Liver (tissue), 9 donors: ENCODE results near the gene LMOD3. TPM values are rescaled to one million over a fixed set of nuclear protein-coding genes. Genes with fewer than 3 reads are reported as not detected.

Experiments
- DNase-seq: peaks from one replicate; pipeline ENCODE4 v3.0.0-alpha.2; 2017; ENCODE audit warnings: low spot score
- H3K27ac ChIP-seq, 2 donors: one replicate each; pipeline ENCODE4 v1.7.0; 2013; ENCODE audit warnings: inconsistent platforms in 2 of 2, low read length in 2 of 2, control low read depth in 1 of 2, low read depth in 1 of 2, mild to moderate bottlenecking in 1 of 2
- H3K27me3 ChIP-seq, 4 donors: one replicate each; pipeline versions ENCODE4 v1.6.1 to v1.7.0; 2013; ENCODE audit warnings: low read length in 3 of 4, inconsistent platforms in 1 of 4, mild to moderate bottlenecking in 1 of 4, moderate library complexity in 1 of 4; ENCODE audit not compliant: control insufficient read depth in 4 of 4, insufficient read depth in 4 of 4
- H3K36me3 ChIP-seq, 4 donors: one replicate each; pipeline versions ENCODE4 v1.6.1 to v1.7.0; 2013; ENCODE audit warnings: low read length in 3 of 4, mild to moderate bottlenecking in 3 of 4, low read depth in 1 of 4, moderate library complexity in 1 of 4; ENCODE audit not compliant: control insufficient read depth in 4 of 4, insufficient read depth in 3 of 4
- H3K4me1 ChIP-seq, 4 donors: one replicate each; pipeline versions ENCODE4 v1.6.1 to v1.7.0; 2013; ENCODE audit warnings: low read length in 3 of 4, mild to moderate bottlenecking in 3 of 4, moderate library complexity in 1 of 4; ENCODE audit not compliant: control insufficient read depth in 4 of 4, insufficient read depth in 4 of 4
- H3K4me3 ChIP-seq, 3 donors: one replicate each; pipeline versions ENCODE4 v1.6.1 to v1.7.0; 2013; ENCODE audit warnings: low read length in 3 of 3, control low read depth in 1 of 3, low read depth in 1 of 3, mild to moderate bottlenecking in 1 of 3
- H3K9ac ChIP-seq, 2 donors: one replicate each; pipeline ENCODE4 v1.7.0; 2013; ENCODE audit warnings: low read length in 2 of 2, mild to moderate bottlenecking in 2 of 2, moderate library complexity in 2 of 2, control low read depth in 1 of 2, low read depth in 1 of 2
- H3K9me3 ChIP-seq, 4 donors: one replicate each; pipeline versions ENCODE4 v1.6.1 to v1.7.0; 2013; ENCODE audit warnings: low read length in 3 of 4; ENCODE audit not compliant: control insufficient read depth in 4 of 4
- EGR1 ChIP-seq, 2 donors: IDR thresholded peaks; 2 replicates each; pipeline ENCODE4 v1.6.1; 2016 to 2018; ENCODE audit warnings: antibody characterized with exemption in 2 of 2, low read depth in 2 of 2
- FOXA1 ChIP-seq: IDR thresholded peaks from 2 replicates; pipeline ENCODE4 v1.6.1; 2016; ENCODE audit warnings: antibody characterized with exemption
- FOXA2 ChIP-seq: IDR thresholded peaks from 2 replicates; pipeline ENCODE4 v1.6.1; 2016; ENCODE audit warnings: antibody characterized with exemption
- GABPA ChIP-seq, 2 donors: IDR thresholded peaks in 1 of 2; conservative IDR thresholded peaks in 1 of 2; 2 replicates each; pipeline ENCODE4 v1.6.1; 2016; ENCODE audit warnings: antibody characterized with exemption in 2 of 2, mild to moderate bottlenecking in 1 of 2, moderate library complexity in 1 of 2
- HNF4A ChIP-seq, 2 donors: conservative IDR thresholded peaks; 2 replicates each; pipeline ENCODE4 v1.6.1; 2016; ENCODE audit warnings: antibody characterized with exemption in 2 of 2, mild to moderate bottlenecking in 2 of 2
- HNF4G ChIP-seq: IDR thresholded peaks from 2 replicates; pipeline ENCODE4 v1.6.1; 2016; ENCODE audit warnings: antibody characterized with exemption
- JUND ChIP-seq, 2 donors: IDR thresholded peaks; 2 replicates each; pipeline ENCODE4 v1.6.1; 2016; ENCODE audit warnings: antibody characterized with exemption in 2 of 2
- NR2F2 ChIP-seq: IDR thresholded peaks from 2 replicates; pipeline ENCODE4 v1.6.1; 2016; ENCODE audit warnings: antibody characterized with exemption
- RAD21 ChIP-seq, 2 donors: IDR thresholded peaks; 2 replicates each; pipeline ENCODE4 v1.6.1; 2016; ENCODE audit warnings: antibody characterized with exemption in 2 of 2, mild to moderate bottlenecking in 2 of 2
- RXRA ChIP-seq, 2 donors: IDR thresholded peaks; 2 replicates each; pipeline ENCODE4 v1.6.1; 2017 to 2018; ENCODE audit warnings: antibody characterized with exemption in 2 of 2, mild to moderate bottlenecking in 1 of 2
- SP1 ChIP-seq: IDR thresholded peaks from 2 replicates; pipeline ENCODE4 v1.6.1; 2018; ENCODE audit warnings: antibody characterized with exemption, mild to moderate bottlenecking
- TAF1 ChIP-seq: conservative IDR thresholded peaks from 2 replicates; pipeline ENCODE4 v1.6.1; 2016; ENCODE audit warnings: antibody characterized with exemption, mild to moderate bottlenecking
- YY1 ChIP-seq: IDR thresholded peaks from 2 replicates; pipeline ENCODE4 v1.6.1; 2016; ENCODE audit warnings: antibody characterized with exemption, mild to moderate bottlenecking
- WGBS: extraction: QIAGEN DNeasy Blood & Tissue Kit; methylation state at CpG from one replicate; pipeline ENCODE4 v1.1.7; 2013; 5-methylcytosine and 5-hydroxymethylcytosine counted together
- polyA plus RNA-seq, 2 donors: library from polyadenylated mRNA; stranded (reverse) in 1 of 2; unstranded in 1 of 2; fragments of 200-250 nt in 1 of 2; fragments of >200 nt in 1 of 2; fragmentation: Nextera tagmentation in 1 of 2; extraction: Ambion mirVana in 1 of 2; gene quantifications; one replicate each; pipeline versions ENCODE4 v1.2.1 to v1.2.3, GENCODE V29; 2013 to 2015
- total RNA-seq, 2 donors: library from RNA; depleted of rRNA; stranded (reverse); fragments of >200 nt; gene quantifications; one replicate each; pipeline ENCODE4 v1.2.3, GENCODE V29; 2014
- TF ChIP-seq, protein P1 (sequence below): IDR thresholded peaks from 2 replicates; pipeline ENCODE4 v1.6.1; 2016; ENCODE audit warnings: antibody characterized with exemption
- TF ChIP-seq, protein P2 (sequence below): IDR thresholded peaks from 2 replicates; pipeline ENCODE4 v1.6.1; 2016; ENCODE audit warnings: antibody characterized with exemption
- TF ChIP-seq, protein P3 (sequence below): fragments of 150-350 bp; IDR thresholded peaks from 2 replicates; pipeline ENCODE4 v1.5.1; 2017; ENCODE audit warnings: improper control_type of control experiment, low read depth, low read length; ENCODE audit not compliant: missing input control
- TF ChIP-seq, protein P4 (sequence below): IDR thresholded peaks from 2 replicates; pipeline ENCODE4 v1.6.1; 2016; ENCODE audit warnings: antibody characterized with exemption, mild to moderate bottlenecking
- donor health status: healthy.
- donor health status: healthy.
- donor health status: healthy.
- donor health status: healthy.
- donor health status: healthy.

The LMOD3 gene
- total and polyA plus RNA-seq, 4 donors: 0.02 to 0.04 TPM; not detected in 2

DNA sequence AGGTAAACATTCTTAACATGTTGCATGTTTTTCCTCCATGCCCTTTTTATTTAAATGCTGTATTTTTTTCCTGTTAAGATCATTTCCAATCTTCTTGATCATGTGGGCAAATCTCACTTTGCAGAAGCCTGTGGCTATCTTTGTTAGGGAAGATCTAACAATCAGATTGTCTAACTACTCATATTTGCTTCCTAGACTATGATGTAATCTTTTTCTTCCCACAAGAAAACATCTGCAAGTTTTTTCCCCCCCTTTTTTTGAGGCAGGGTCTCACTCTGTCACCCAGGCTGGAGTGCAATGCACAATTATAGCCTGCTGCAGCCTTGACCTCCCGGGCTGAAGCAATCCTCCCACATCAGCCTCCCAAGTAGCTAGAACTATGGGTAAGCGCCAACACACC, 15.0 kb upstream of the LMOD3 start:
- DNase-seq: no peak
- Histone ChIP-seq H3K4me3 (no peak overlapping the region), H3K9ac (no peak overlapping the region), H3K36me3 (no peaks in the 10 kb centered on the region), H3K27me3 (peaks cover 0 to 3% (median under 1%) of the 10 kb centered on the region in 4 donors), H3K4me1 (no peaks in the 10 kb centered on the region), H3K9me3 (no peaks in the 10 kb centered on the region), H3K27ac (no peak overlapping the region)
- TF ChIP-seq TAF1: no peak
- TF ChIP-seq HNF4A (conservative IDR thresholded peaks at IDR 0.05): no peak
- TF ChIP-seq, protein P1, sequence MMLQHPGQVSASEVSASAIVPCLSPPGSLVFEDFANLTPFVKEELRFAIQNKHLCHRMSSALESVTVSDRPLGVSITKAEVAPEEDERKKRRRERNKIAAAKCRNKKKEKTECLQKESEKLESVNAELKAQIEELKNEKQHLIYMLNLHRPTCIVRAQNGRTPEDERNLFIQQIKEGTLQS: no peak
- no peak for TF ChIP-seq HNF4G
- no peak for TF ChIP-seq RAD21 (IDR thresholded peaks at IDR 0.05)
- TF ChIP-seq, protein P2, sequence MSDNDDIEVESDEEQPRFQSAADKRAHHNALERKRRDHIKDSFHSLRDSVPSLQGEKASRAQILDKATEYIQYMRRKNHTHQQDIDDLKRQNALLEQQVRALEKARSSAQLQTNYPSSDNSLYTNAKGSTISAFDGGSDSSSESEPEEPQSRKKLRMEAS: no peak
- TF ChIP-seq RXRA (IDR thresholded peaks at IDR 0.05): no peak
- no peak for TF ChIP-seq FOXA2
- no peak for TF ChIP-seq SP1
- WGBS: 92% methylated on average over 2 of the region's 2 CpGs

DNA sequence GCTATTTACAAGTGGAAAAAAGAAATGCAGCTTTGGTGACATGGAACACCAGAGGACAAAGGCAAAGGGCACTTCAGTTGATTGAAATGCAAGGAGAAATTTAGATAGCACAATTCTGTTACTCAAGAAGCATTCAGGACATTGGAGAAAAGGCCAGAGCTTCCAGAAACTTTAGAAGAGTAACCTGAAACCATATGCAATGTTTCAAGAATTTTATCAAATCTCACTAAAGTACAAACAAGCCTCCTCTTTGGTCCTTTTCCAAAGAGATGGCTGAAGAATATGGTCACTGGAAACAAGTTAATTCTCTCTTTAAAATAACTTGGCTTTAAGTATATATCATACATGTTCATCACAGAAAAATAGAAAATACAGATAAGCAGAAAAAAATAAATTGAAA, 14.6 kb upstream of the LMOD3 start:
- no peak for DNase-seq
- Histone ChIP-seq H3K27me3 (peaks cover 0 to 3% (median under 1%) of the 10 kb centered on the region in 4 donors), H3K4me1 (no peaks in the 10 kb centered on the region), H3K4me3 (no peak overlapping the region), H3K36me3 (no peaks in the 10 kb centered on the region), H3K27ac (no peak overlapping the region), H3K9me3 (no peaks in the 10 kb centered on the region), H3K9ac (no peak overlapping the region)
- TF ChIP-seq RXRA (IDR thresholded peaks at IDR 0.05): no peak
- TF ChIP-seq, protein P3, sequence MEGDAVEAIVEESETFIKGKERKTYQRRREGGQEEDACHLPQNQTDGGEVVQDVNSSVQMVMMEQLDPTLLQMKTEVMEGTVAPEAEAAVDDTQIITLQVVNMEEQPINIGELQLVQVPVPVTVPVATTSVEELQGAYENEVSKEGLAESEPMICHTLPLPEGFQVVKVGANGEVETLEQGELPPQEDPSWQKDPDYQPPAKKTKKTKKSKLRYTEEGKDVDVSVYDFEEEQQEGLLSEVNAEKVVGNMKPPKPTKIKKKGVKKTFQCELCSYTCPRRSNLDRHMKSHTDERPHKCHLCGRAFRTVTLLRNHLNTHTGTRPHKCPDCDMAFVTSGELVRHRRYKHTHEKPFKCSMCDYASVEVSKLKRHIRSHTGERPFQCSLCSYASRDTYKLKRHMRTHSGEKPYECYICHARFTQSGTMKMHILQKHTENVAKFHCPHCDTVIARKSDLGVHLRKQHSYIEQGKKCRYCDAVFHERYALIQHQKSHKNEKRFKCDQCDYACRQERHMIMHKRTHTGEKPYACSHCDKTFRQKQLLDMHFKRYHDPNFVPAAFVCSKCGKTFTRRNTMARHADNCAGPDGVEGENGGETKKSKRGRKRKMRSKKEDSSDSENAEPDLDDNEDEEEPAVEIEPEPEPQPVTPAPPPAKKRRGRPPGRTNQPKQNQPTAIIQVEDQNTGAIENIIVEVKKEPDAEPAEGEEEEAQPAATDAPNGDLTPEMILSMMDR: no peak
- TF ChIP-seq NR2F2: no peak
- no peak for TF ChIP-seq JUND (IDR thresholded peaks at IDR 0.05)
- TF ChIP-seq, protein P1: no peak
- TF ChIP-seq, protein P2: no peak
- no peak for TF ChIP-seq YY1
- no peak for TF ChIP-seq FOXA1
- no peak for TF ChIP-seq GABPA (IDR thresholded peaks at IDR 0.05 in 1 of 2, conservative IDR thresholded peaks at IDR 0.05 in 1 of 2)
- TF ChIP-seq HNF4G: no peak
- no peak for TF ChIP-seq RAD21 (IDR thresholded peaks at IDR 0.05)
- no peak for TF ChIP-seq SP1
- TF ChIP-seq, protein P4, sequence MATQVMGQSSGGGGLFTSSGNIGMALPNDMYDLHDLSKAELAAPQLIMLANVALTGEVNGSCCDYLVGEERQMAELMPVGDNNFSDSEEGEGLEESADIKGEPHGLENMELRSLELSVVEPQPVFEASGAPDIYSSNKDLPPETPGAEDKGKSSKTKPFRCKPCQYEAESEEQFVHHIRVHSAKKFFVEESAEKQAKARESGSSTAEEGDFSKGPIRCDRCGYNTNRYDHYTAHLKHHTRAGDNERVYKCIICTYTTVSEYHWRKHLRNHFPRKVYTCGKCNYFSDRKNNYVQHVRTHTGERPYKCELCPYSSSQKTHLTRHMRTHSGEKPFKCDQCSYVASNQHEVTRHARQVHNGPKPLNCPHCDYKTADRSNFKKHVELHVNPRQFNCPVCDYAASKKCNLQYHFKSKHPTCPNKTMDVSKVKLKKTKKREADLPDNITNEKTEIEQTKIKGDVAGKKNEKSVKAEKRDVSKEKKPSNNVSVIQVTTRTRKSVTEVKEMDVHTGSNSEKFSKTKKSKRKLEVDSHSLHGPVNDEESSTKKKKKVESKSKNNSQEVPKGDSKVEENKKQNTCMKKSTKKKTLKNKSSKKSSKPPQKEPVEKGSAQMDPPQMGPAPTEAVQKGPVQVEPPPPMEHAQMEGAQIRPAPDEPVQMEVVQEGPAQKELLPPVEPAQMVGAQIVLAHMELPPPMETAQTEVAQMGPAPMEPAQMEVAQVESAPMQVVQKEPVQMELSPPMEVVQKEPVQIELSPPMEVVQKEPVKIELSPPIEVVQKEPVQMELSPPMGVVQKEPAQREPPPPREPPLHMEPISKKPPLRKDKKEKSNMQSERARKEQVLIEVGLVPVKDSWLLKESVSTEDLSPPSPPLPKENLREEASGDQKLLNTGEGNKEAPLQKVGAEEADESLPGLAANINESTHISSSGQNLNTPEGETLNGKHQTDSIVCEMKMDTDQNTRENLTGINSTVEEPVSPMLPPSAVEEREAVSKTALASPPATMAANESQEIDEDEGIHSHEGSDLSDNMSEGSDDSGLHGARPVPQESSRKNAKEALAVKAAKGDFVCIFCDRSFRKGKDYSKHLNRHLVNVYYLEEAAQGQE: no peak
- no peak for TF ChIP-seq FOXA2
- TF ChIP-seq EGR1 (IDR thresholded peaks at IDR 0.05; ENCODE audit: low read depth in 2 of 2): no peak
